ENCODE data around the gene PRDX2.

- no peak for TF ChIP-seq TAF1 (IDR thresholded peaks at IDR 0.05; ENCODE audit: borderline replicate concordance, insufficient read depth, low read length)
- TF ChIP-seq POLR2AphosphoS5 (IDR thresholded peaks at IDR 0.05; ENCODE audit: low read depth, low read length): no peak
- TF ChIP-seq, protein P1, sequence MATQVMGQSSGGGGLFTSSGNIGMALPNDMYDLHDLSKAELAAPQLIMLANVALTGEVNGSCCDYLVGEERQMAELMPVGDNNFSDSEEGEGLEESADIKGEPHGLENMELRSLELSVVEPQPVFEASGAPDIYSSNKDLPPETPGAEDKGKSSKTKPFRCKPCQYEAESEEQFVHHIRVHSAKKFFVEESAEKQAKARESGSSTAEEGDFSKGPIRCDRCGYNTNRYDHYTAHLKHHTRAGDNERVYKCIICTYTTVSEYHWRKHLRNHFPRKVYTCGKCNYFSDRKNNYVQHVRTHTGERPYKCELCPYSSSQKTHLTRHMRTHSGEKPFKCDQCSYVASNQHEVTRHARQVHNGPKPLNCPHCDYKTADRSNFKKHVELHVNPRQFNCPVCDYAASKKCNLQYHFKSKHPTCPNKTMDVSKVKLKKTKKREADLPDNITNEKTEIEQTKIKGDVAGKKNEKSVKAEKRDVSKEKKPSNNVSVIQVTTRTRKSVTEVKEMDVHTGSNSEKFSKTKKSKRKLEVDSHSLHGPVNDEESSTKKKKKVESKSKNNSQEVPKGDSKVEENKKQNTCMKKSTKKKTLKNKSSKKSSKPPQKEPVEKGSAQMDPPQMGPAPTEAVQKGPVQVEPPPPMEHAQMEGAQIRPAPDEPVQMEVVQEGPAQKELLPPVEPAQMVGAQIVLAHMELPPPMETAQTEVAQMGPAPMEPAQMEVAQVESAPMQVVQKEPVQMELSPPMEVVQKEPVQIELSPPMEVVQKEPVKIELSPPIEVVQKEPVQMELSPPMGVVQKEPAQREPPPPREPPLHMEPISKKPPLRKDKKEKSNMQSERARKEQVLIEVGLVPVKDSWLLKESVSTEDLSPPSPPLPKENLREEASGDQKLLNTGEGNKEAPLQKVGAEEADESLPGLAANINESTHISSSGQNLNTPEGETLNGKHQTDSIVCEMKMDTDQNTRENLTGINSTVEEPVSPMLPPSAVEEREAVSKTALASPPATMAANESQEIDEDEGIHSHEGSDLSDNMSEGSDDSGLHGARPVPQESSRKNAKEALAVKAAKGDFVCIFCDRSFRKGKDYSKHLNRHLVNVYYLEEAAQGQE (IDR thresholded peaks at IDR 0.05; ENCODE audit: insufficient read depth in 1 of 2, low read depth in 2 of 2, low read length in 2 of 2): no peak
- no peak for TF ChIP-seq SIN3A (IDR thresholded peaks at IDR 0.05; ENCODE audit: borderline replicate concordance, insufficient read depth, low read length)
- TF ChIP-seq FOXP2 (optimal IDR thresholded peaks at IDR 0.05; ENCODE audit: borderline replicate concordance, extremely low read depth, extremely low read length, insufficient read depth): no peak
These were observed 30.7 kb downstream of the PRDX2 start for GRCh38 chr19:12770922-12771321.

All from PFSK-1 (cell line).